GM12875 (cell line): ENCODE results near the gene KIRREL1.

Experiments used
- H3K4me3 ChIP-seq: one replicate; pipeline ENCODE4 v1.5.1; 2011; ENCODE audit warnings: low read depth, low read length, control low read depth
- CTCF ChIP-seq: IDR thresholded peaks from 2 replicates; pipeline ENCODE4 v1.5.1; 2011; ENCODE audit warnings: low read depth, mild to moderate bottlenecking, control low read depth, inconsistent platforms, low read length, moderate library complexity, borderline replicate concordance; ENCODE audit not compliant: insufficient read depth

Gene KIRREL1

GRCh38 chr1:158035976-158036583 lies 42.6 kb downstream of the KIRREL1 start:
- H3K4me3 ChIP-seq, result no peak overlapping the region
- peak; percentile 41; the same call in 1 of the 2 replicates for TF ChIP-seq CTCF

- no peak overlapping the region for H3K4me3 ChIP-seq
- TF ChIP-seq CTCF, result no peak
Observed at GRCh38 chr1:158037008-158037865, 43.8 kb downstream of the KIRREL1 start.

GRCh38 chr1:158037866-158038359 lies 44.5 kb downstream of the KIRREL1 start:
- no peak overlapping the region for H3K4me3 ChIP-seq
- no peak for TF ChIP-seq CTCF

- TF ChIP-seq CTCF, result no peak
- H3K4me3 ChIP-seq, result no peak overlapping the region
Observed at GRCh38 chr1:158038793-158039192, 45.3 kb downstream of the KIRREL1 start.

- no peak for TF ChIP-seq CTCF
- no peak overlapping the region for H3K4me3 ChIP-seq
Observed at GRCh38 chr1:158039380-158039779, 45.9 kb downstream of the KIRREL1 start.

GRCh38 chr1:158040323-158040722 lies 46.9 kb downstream of the KIRREL1 start:
- no peak for TF ChIP-seq CTCF
- H3K4me3 ChIP-seq, result no peak overlapping the region
